HFF-Myc (cell line): ENCODE results near the gene SLC9B1.
A peak's percentile ranks its signal among the peaks of the same experiment; 100 is the strongest.
"Not testable (repeated sequence)": the region's sequence is repeated elsewhere in the genome, so short reads cannot be mapped to it uniquely, and the experiment has no call there.

ENCODE experiments used
- DNase-seq: peaks from one replicate; pipeline ENCODE4 v3.0.0-alpha.2; 2011; ENCODE audit warnings: low read depth; ENCODE audit errors: extremely low read depth
- H3K4me3 ChIP-seq: replicated peaks from 2 replicates; pipeline ENCODE4 v1.5.1; 2011; ENCODE audit warnings: low read depth, mild to moderate bottlenecking, control low read depth, low read length
- CTCF ChIP-seq: IDR thresholded peaks from 2 replicates; pipeline ENCODE4 v1.5.1; 2012; ENCODE audit warnings: mild to moderate bottlenecking, low read depth, low read length, control low read depth; ENCODE audit errors: missing control alignments

SLC9B1 gene

GRCh38 chr4:103012060-103012459 is 7.4 kb downstream of the SLC9B1 start:
- H3K4me3 ChIP-seq = no peak overlapping the region
- TF ChIP-seq CTCF = no peak
- peak; percentile 16 for DNase-seq

- DNase-seq = peak; percentile 32
- TF ChIP-seq CTCF = no peak
- no peak overlapping the region for H3K4me3 ChIP-seq
These were observed 8.0 kb downstream of the SLC9B1 start for GRCh38 chr4:103011378-103012025.

GRCh38 chr4:103010804-103011203 is 8.7 kb downstream of the SLC9B1 start:
- no peak overlapping the region for H3K4me3 ChIP-seq
- no peak for TF ChIP-seq CTCF
- DNase-seq = no peak

- peak; percentile 44 for TF ChIP-seq CTCF
- peak; percentile 69 for DNase-seq
These were observed 10.4 kb downstream of the SLC9B1 start for GRCh38 chr4:103008875-103009729.

GRCh38 chr4:103002551-103002950 is 17.0 kb downstream of the SLC9B1 start:
- no peak for TF ChIP-seq CTCF
- H3K4me3 ChIP-seq = no peak overlapping the region
- DNase-seq = no peak

More at GRCh38 chr4:103008875-103009729, 10.4 kb downstream of the SLC9B1 start:
- no peak overlapping the region for H3K4me3 ChIP-seq

GRCh38 chr4:102994803-102995202 is 24.7 kb downstream of the SLC9B1 start:
- no peak overlapping the region for H3K4me3 ChIP-seq
- no peak for TF ChIP-seq CTCF
- no peak for DNase-seq

GRCh38 chr4:102993985-102994384 is 25.5 kb downstream of the SLC9B1 start:
- H3K4me3 ChIP-seq, DNase-seq: not testable (repeated sequence)
